GM12891 (cell line): ENCODE measurements around the gene ZFAND3.
"Not testable (repeated sequence)": the region's sequence is repeated elsewhere in the genome, so short reads cannot be mapped to it uniquely, and the experiment has no call there.

Experiments
- PAX5 ChIP-seq: IDR thresholded peaks from 2 replicates; pipeline ENCODE4 v1.6.1; 2011; ENCODE audit warnings: low read length, moderate library complexity, mild to moderate bottlenecking; ENCODE audit not compliant: insufficient read depth, severe bottlenecking
- POLR2A ChIP-seq: IDR thresholded peaks from 2 replicates; pipeline ENCODE4 v1.6.1; 2011; ENCODE audit warnings: low read depth, low read length, control low read depth
- POLR2AphosphoS5 ChIP-seq: IDR thresholded peaks from 2 replicates; pipeline ENCODE4 v1.6.1; 2011; ENCODE audit warnings: low read depth, low read length, control low read depth
- SPI1 ChIP-seq: IDR thresholded peaks from 2 replicates; pipeline ENCODE4 v1.6.1; 2011; ENCODE audit warnings: low read depth, low read length, control low read depth
- TAF1 ChIP-seq: IDR thresholded peaks from 2 replicates; pipeline ENCODE4 v1.6.1; 2011; ENCODE audit warnings: low read depth, low read length, control low read depth

DNA sequence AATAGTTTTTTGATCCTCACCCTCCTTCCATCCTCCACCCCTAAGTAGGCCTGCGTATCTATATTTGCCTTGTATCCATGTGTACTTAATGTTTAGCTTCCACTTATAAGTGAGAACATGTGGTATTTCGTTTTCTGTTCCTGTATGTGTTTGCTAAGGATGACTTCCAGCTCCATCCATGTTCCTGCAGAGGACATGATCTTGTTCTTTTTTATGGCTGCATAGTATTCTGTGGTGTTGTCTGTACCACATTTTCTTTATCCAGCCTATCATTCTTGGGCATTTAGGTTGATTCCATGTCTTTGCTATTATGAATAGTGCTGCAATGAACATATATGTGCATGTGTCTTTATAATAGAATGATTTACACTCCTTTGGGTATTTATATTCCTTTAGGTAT, 129.1 kb downstream of the ZFAND3 start:
- not testable (repeated sequence) for TF ChIP-seq POLR2AphosphoS5, POLR2A, SPI1, TAF1, PAX5
